ENCODE results near the gene LTBP3.

The LTBP3 gene

DNA sequence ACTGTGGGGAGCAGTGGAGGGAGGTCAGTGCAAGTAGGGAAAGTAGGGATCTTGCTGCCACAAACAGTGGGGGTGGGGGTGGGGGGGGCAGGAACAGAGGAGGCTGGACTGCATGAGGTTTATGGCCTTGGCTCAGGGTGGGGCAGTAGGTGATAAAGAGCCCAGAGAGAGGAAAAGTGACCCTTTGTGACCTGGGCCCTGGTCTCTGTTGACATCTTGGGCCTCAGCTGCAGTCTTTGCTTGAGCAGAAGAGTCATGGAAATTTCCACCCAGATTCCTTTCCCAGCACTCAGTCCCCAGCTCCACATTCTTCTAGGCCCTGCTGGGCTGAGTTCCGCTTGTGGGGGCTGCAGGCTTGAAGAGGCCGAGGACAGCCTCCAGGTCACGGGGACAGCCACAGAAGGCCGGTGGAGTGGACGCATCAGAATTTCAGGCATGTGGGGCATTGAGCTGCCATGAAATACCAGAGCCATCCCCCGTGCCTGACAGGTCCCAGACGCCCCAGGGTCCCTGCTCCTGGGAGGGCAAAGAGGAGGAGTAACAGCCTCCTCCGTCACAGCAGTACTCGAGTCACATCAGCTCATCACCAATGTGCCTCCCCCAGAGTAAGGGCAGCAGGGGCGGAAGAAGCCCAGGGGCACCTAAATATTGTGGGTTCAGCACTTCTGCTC, 69.0 kb downstream of the LTBP3 start:
- no peak overlapping the region for H3K4me3 ChIP-seq (replicated peaks; ENCODE audit: low read depth, low read length)
- TF ChIP-seq CTCF (IDR thresholded peaks at IDR 0.05; ENCODE audit: low read depth, low read length, missing control alignments): no peak
- DNase-seq (ENCODE audit: extremely low read depth, low read depth): no peak
